Measurements from ENCODE around the gene TNS4. TPM values are rescaled to one million over a fixed set of nuclear protein-coding genes. Genes with fewer than 3 reads are reported as not detected.

Gene TNS4
- total RNA-seq, 1 donor from 2014 or later = not detected

DNA sequence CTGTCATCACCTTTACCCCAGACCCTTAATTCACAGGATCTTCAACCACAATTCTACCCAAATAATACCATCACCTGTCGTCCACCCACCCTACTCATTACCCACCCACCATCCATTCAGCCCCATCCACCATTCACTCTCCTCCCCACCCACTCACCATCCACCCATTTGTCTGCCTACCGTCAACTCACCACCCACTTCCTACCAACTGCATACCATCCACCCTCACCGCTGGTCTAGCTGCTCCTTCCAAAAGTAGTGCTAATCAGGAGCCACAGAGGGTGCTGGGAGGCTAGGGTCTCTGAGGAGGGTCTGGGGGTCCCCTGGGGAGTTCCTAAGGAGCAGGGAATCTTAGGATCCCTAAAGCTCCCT lies 70.2 kb downstream of the TNS4 start:
- Histone ChIP-seq H3K27ac (ENCODE audit: low read depth, low read length) (no peak overlapping the region), H2AFZ (ENCODE audit: low read depth, low read length) (no peak overlapping the region), H3K4me1 (ENCODE audit: insufficient read depth, low read length) (no peaks in the 10 kb centered on the region), H4K20me1 (ENCODE audit: insufficient read depth, low read length) (no peaks in the 10 kb centered on the region), H3K36me3 (ENCODE audit: insufficient read depth, low read length) (no peaks in the 10 kb centered on the region), H3K79me2 (ENCODE audit: insufficient read depth, low read length) (no peaks in the 10 kb centered on the region), H3K9ac (ENCODE audit: low read length) (no peak overlapping the region), H3K4me2 (ENCODE audit: low read length) (no peak overlapping the region), H3K4me3 (ENCODE audit: insufficient read depth, low read depth, low read length) (no peak overlapping the region), H3K9me3 (ENCODE audit: insufficient read depth, low read depth, low read length) (no peaks in the 10 kb centered on the region), H3K27me3 (ENCODE audit: insufficient read depth, low read length) (no peaks in the 10 kb centered on the region)
- Mint-ChIP-seq H3K27ac (ENCODE audit: unreplicated experiment) (no peak overlapping the region), H3K36me3 (ENCODE audit: low read depth, unreplicated experiment) (peaks cover 2% of the 10 kb centered on the region), H3K9me3 (ENCODE audit: unreplicated experiment) (peaks cover 13% of the 10 kb centered on the region), H3K4me3 (ENCODE audit: unreplicated experiment) (no peak overlapping the region), H3K4me1 (ENCODE audit: low read depth, unreplicated experiment) (no peaks in the 10 kb centered on the region), H3K27me3 (ENCODE audit: low read depth, unreplicated experiment) (peaks cover 17% of the 10 kb centered on the region)
- no peak for DNase-seq (ENCODE audit: low read depth)
- TF ChIP-seq, protein P1, sequence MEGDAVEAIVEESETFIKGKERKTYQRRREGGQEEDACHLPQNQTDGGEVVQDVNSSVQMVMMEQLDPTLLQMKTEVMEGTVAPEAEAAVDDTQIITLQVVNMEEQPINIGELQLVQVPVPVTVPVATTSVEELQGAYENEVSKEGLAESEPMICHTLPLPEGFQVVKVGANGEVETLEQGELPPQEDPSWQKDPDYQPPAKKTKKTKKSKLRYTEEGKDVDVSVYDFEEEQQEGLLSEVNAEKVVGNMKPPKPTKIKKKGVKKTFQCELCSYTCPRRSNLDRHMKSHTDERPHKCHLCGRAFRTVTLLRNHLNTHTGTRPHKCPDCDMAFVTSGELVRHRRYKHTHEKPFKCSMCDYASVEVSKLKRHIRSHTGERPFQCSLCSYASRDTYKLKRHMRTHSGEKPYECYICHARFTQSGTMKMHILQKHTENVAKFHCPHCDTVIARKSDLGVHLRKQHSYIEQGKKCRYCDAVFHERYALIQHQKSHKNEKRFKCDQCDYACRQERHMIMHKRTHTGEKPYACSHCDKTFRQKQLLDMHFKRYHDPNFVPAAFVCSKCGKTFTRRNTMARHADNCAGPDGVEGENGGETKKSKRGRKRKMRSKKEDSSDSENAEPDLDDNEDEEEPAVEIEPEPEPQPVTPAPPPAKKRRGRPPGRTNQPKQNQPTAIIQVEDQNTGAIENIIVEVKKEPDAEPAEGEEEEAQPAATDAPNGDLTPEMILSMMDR (IDR thresholded peaks at IDR 0.05; ENCODE audit: insufficient read depth, low read depth, low read length) = no peak
- no peak for TF ChIP-seq EZH2 (IDR thresholded peaks at IDR 0.05; ENCODE audit: insufficient read depth, low read length)
- FAIRE-seq = no peak

DNA sequence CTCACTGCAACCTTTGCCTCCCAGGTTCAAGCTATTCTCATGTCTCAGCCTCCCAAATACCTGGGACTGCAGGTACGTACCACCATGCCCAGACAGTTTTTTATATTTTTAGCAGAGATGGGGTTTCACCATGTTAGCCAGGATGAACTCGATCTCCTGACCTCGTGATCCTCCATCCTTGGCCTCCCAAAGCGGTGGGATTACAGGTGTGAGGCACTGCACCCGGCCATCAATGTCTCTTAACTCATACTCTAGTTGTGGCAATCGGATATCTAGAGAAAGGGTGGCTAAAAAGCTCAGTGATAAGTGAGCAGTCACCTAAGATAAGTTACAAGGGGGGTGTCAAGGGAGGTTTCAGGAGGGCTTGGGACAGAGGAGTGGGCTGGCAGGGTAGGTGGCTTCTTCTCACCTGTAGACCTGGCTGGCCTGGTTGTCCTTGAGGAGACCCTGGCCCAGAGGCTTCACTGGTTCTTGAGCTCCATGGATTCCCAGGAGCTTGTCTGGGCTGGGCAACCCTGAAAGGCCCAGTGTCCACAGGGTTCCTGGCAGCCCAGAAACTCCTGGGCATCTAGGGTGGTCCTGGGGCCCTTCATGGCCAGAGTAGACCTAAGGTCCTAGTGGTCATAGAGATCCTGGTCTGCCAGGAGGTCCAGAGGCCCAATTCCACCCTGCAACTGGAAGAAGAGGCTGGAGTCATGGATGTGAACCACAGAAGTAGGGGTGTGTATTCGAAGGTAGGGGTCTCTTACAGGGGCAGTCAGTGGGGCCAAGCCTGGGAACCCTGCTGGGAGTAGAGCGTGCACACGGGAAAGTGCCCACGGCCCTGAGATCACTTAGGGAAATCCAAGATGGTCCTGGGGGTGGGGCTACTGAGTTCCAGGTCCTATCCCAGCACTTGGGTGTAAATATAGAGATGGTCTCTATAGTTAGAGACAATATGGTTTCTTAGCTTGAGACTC lies 70.9 kb downstream of the TNS4 start:
- Mint-ChIP-seq H3K4me3 (ENCODE audit: unreplicated experiment) (no peak overlapping the region), H3K27ac (ENCODE audit: unreplicated experiment) (no peak overlapping the region), H3K4me1 (ENCODE audit: low read depth, unreplicated experiment) (no peaks in the 10 kb centered on the region), H3K9me3 (ENCODE audit: unreplicated experiment) (peaks cover 13% of the 10 kb centered on the region), H3K36me3 (ENCODE audit: low read depth, unreplicated experiment) (peaks cover 2% of the 10 kb centered on the region), H3K27me3 (ENCODE audit: low read depth, unreplicated experiment) (peaks cover 19% of the 10 kb centered on the region)
- H3K4me1 ChIP-seq (ENCODE audit: insufficient read depth, low read length) = no peaks in the 10 kb centered on the region
- no peaks in the 10 kb centered on the region for H3K9me3 ChIP-seq (ENCODE audit: insufficient read depth, low read depth, low read length)
- FAIRE-seq (no peak), DNase-seq (ENCODE audit: low read depth) (no peak)
- TF ChIP-seq, protein P1 (IDR thresholded peaks at IDR 0.05; ENCODE audit: insufficient read depth, low read depth, low read length) = no peak
- no peak for TF ChIP-seq EZH2 (IDR thresholded peaks at IDR 0.05; ENCODE audit: insufficient read depth, low read length)
- H3K27me3 ChIP-seq (ENCODE audit: insufficient read depth, low read length) = no peaks in the 10 kb centered on the region
- no peak overlapping the region for H3K9ac ChIP-seq (ENCODE audit: low read length)
- H2AFZ ChIP-seq (ENCODE audit: low read depth, low read length) = no peak overlapping the region
- H4K20me1 ChIP-seq (ENCODE audit: insufficient read depth, low read length) = no peaks in the 10 kb centered on the region
- H3K79me2 ChIP-seq (ENCODE audit: insufficient read depth, low read length) = no peaks in the 10 kb centered on the region
- H3K4me3 ChIP-seq (ENCODE audit: insufficient read depth, low read depth, low read length) = no peak overlapping the region
- no peaks in the 10 kb centered on the region for H3K36me3 ChIP-seq (ENCODE audit: insufficient read depth, low read length)
- H3K27ac ChIP-seq (ENCODE audit: low read depth, low read length) = no peak overlapping the region
- H3K4me2 ChIP-seq (ENCODE audit: low read length) = no peak overlapping the region

DNA sequence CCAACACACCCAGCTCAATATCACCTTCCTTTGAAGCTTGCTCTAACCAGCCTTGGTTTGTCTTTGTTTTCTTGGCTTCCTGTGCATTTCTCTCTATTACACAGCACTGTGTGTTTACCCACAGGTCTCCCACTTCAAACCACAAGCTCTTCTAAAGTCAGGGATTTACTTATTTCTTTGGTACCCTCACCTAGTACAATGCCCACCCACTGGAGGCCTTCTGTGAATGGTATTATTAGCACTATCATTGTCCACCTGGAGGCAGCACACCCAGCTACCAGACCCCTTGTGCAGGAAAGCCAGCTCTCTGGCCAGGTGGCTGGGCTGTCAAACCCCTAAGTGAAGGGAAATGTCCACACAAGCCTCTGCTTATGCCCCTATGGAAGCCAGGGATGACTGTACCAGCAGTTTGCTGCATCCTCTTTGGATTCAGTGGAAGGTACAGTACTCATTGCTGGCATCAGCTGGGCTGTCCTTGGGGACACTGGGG lies 74.4 kb downstream of the TNS4 start:
- no peak overlapping the region for H2AFZ ChIP-seq (ENCODE audit: low read depth, low read length)
- H3K4me1 Mint-ChIP-seq (ENCODE audit: low read depth, unreplicated experiment) = no peaks in the 10 kb centered on the region
- no peak overlapping the region for H3K4me3 ChIP-seq (ENCODE audit: insufficient read depth, low read depth, low read length)
- H3K4me2 ChIP-seq (ENCODE audit: low read length) = no peak overlapping the region
- peaks cover 13% of the 10 kb centered on the region for H3K9me3 Mint-ChIP-seq (ENCODE audit: unreplicated experiment)
- no peaks in the 10 kb centered on the region for H3K36me3 ChIP-seq (ENCODE audit: insufficient read depth, low read length)
- no peak for FAIRE-seq
- no peak overlapping the region for H3K27ac Mint-ChIP-seq (ENCODE audit: unreplicated experiment)
- peaks cover 11% of the 10 kb centered on the region for H3K27me3 Mint-ChIP-seq (ENCODE audit: low read depth, unreplicated experiment)
- DNase-seq (ENCODE audit: low read depth) = no peak
- no peak overlapping the region for H3K9ac ChIP-seq (ENCODE audit: low read length)
- no peak overlapping the region for H3K27ac ChIP-seq (ENCODE audit: low read depth, low read length)
- H3K9me3 ChIP-seq (ENCODE audit: insufficient read depth, low read depth, low read length) = no peaks in the 10 kb centered on the region
- H4K20me1 ChIP-seq (ENCODE audit: insufficient read depth, low read length) = no peaks in the 10 kb centered on the region
- no peaks in the 10 kb centered on the region for H3K79me2 ChIP-seq (ENCODE audit: insufficient read depth, low read length)
- H3K36me3 Mint-ChIP-seq (ENCODE audit: low read depth, unreplicated experiment) = peaks cover 2% of the 10 kb centered on the region
- no peak for TF ChIP-seq EZH2 (IDR thresholded peaks at IDR 0.05; ENCODE audit: insufficient read depth, low read length)
- TF ChIP-seq, protein P1 (IDR thresholded peaks at IDR 0.05; ENCODE audit: insufficient read depth, low read depth, low read length) = no peak
- H3K4me1 ChIP-seq (ENCODE audit: insufficient read depth, low read length) = no peaks in the 10 kb centered on the region
- no peaks in the 10 kb centered on the region for H3K27me3 ChIP-seq (ENCODE audit: insufficient read depth, low read length)
- H3K4me3 Mint-ChIP-seq (ENCODE audit: unreplicated experiment) = no peak overlapping the region

All from astrocyte (in vitro differentiated cells and primary cell).